Measurements from ENCODE around the gene NDE1. TPM values are rescaled to one million over a fixed set of nuclear protein-coding genes. Genes with fewer than 3 reads are reported as not detected.
"Not testable (repeated sequence)": the region's sequence is repeated elsewhere in the genome, so short reads cannot be mapped to it uniquely, and the experiment has no call there.

Gene NDE1
- polyA plus RNA-seq, 6 donors from 2014 or later = 12.8 to 65.6 (median 38.0) TPM

DNA sequence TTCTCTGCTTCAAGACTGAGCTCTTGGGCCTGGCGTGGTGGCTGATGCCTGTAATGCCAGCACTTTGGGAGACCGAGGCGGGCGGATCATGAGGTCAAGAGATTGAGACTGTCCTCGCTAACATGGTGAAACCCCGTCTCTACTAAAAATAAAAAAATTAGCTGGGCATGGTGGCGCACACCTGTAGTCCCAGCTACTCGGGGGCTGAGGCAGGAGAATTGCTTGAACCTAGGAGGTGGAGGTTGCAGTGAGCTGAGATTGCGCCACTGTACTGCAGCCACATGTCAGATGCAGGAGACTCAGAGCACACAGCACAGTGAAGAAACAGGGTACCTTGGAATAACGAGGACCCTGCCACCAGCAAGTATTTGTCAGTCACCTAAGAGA lies 22.1 kb downstream of the NDE1 start:
- peak overlapping the region in 4 of 8 donors; percentile 12 to 85 (median 28) for H3K4me3 Mint-ChIP-seq
- peaks cover 4 to 13% of the 10 kb centered on the region in 2 donors for H3K36me3 Mint-ChIP-seq
- H3K27me3 Mint-ChIP-seq; H3K9me3 Mint-ChIP-seq; ATAC-seq (ENCODE audit: low read depth in 2 of 2); DNase-seq: not testable (repeated sequence)
- H3K4me1 Mint-ChIP-seq = peaks cover 17 to 43% (median 29%) of the 10 kb centered on the region in 3 donors
- peak overlapping the region; percentile 91 to 99 (median 96) for H3K27ac Mint-ChIP-seq

DNA sequence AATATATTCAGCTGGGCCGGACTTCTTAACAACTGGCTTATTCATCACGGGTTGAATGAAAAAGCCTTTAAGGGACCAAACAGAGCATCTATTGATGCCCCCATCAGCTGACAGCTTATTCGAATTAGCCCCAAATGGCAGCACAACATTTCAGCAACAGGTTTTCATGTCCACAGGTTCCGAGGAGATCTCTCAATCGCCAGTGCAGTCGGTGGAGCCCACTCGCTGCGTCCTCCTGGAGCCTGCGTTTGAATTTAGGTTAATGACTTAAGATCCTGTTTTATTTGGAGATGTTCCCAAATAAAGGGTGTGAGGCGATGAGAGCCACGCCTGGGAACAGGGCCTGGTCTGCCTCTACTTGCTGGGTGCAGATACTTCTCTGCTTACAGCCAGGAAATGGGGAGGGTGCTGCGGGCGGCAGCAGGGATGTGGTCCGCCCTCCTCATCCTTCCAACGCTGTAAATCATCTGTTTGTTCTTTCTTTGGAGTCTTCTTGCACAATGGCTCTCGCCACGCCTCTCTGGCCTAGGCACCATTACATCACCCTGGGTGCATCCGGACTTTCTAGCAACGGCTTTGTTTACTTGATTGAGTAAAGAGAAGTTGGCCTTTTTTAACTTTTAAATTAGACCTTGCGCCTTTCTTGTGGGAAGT lies 22.6 kb downstream of the NDE1 start:
- H3K4me3 Mint-ChIP-seq = peak overlapping the region; percentile 42 to 90 (median 66)
- peak; percentile 93 to 94 for ATAC-seq (ENCODE audit: low read depth in 2 of 2)
- peaks cover 6 to 14% of the 10 kb centered on the region in 2 donors for H3K36me3 Mint-ChIP-seq
- no peaks in the 10 kb centered on the region for H3K27me3 Mint-ChIP-seq
- peak overlapping the region; percentile 91 to 99 (median 96) for H3K27ac Mint-ChIP-seq
- H3K9me3 Mint-ChIP-seq = no peaks in the 10 kb centered on the region
- peak; percentile 61 for DNase-seq
- H3K4me1 Mint-ChIP-seq = peaks cover 17 to 43% (median 29%) of the 10 kb centered on the region in 3 donors

DNA sequence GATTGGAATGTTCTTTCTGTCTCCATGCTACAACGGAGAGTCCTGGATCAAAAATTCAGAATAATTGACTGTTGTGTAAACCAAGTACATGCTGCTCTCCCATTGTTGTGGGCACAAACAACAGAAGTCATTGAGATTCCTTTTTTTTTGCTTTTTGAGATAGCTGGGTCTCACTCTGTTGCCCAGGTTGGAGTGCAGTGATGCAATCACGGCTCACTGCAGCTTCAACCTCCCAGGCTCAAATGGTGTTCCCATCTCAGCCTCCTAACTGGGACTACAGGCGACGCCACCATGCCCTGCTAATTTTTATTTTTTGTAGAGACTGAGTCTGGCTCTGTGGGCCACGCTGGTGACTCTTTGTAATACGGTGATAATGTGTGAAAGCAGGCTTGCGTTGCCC lies 24.5 kb downstream of the NDE1 start:
- ATAC-seq (ENCODE audit: low read depth in 2 of 2) = no peak
- H3K4me3 Mint-ChIP-seq = peak overlapping the region in 1 of 8 donors; percentile 53
- no peak for DNase-seq
- H3K27me3 Mint-ChIP-seq = no peaks in the 10 kb centered on the region
- H3K36me3 Mint-ChIP-seq = peaks cover 11 to 19% of the 10 kb centered on the region in 2 donors
- H3K9me3 Mint-ChIP-seq = no peaks in the 10 kb centered on the region
- H3K27ac Mint-ChIP-seq = peak overlapping the region; percentile 64 to 99 (median 94)
- peaks cover 17 to 47% (median 29%) of the 10 kb centered on the region in 3 donors for H3K4me1 Mint-ChIP-seq

DNA sequence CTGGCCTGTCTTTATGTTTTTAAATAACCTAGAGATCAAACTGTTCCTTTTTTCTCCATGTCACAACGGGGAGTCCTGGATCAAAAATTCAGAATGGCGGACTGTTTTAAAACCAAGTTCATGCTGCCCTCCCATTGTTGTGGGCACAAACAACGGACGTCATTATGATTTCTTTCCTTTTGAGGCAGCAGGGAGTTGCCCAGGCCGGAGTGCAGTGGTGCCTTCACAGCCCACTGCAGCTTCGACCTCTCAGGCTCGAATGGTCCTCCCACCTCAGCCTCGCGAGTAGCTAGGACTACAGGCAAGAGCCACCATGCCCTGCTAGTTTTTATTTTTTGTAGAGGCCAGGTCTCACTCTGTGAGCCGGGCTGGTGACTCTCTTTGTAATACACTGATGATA lies 26.5 kb downstream of the NDE1 start:
- Mint-ChIP-seq H3K27me3 (no peaks in the 10 kb centered on the region), H3K9me3 (no peaks in the 10 kb centered on the region), H3K36me3 (peaks cover 6% of the 10 kb centered on the region in 2 donors), H3K4me3 (peak overlapping the region in 1 of 8 donors; percentile 44), H3K4me1 (peaks cover 17 to 53% (median 28%) of the 10 kb centered on the region in 3 donors), H3K27ac (peak overlapping the region in 5 of 6 donors; percentile 70 to 99 (median 79))
- DNase-seq (no peak), ATAC-seq (ENCODE audit: low read depth in 2 of 2) (no peak)

DNA sequence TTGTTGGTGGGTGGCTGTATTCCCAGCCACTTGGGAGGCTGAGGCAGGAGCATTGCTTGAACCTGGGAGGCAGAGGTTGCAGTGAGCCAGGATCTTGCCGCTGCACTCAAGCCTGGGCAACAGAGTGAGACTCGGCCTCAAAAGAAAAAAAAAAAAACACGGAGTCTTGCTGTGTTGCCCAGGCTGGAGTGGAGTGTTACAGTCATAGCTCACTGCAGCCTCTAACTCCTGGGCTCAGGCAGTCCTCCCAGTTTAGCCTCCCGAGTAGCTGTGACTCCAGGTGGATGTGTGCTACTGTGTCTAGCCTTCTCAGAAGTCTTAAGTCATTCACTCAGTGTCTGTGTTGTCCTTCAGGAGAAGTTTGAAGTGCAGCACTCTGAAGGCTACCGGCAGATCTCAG lies 27.4 kb downstream of the NDE1 start:
- peaks cover 17 to 48% (median 19%) of the 10 kb centered on the region in 3 donors for H3K4me1 Mint-ChIP-seq
- no peak overlapping the region for H3K4me3 Mint-ChIP-seq
- H3K27ac Mint-ChIP-seq = peak overlapping the region in 2 of 6 donors; percentile 47 to 54
- H3K36me3 Mint-ChIP-seq = peaks cover 6% of the 10 kb centered on the region in 2 donors
- no peaks in the 10 kb centered on the region for H3K9me3 Mint-ChIP-seq
- no peak for DNase-seq
- no peak for ATAC-seq (ENCODE audit: low read depth in 2 of 2)
- no peaks in the 10 kb centered on the region for H3K27me3 Mint-ChIP-seq

DNA sequence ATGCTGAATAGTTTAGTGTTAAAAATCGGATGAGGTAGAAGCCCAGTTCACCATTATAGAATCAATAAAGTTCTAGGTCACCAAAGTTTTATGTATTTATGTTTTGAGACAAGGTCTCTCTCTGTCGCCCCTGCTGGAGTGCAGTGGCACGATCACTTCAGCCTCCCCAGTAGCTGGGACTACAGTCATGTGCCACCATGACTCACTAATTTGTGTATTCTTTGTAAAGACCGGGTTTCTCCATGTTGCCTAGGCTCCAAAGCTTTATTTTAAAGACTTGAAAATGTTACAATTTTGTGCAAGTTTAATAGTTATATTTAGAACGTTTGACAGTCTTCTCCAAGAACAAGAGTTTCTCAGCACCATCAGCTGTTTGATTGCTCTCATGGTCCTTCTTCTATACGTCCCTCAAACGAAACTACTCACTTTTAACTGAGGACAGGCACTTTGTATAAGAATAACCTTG lies 32.1 kb downstream of the NDE1 start:
- ATAC-seq (ENCODE audit: low read depth in 2 of 2) (peak; percentile 62 to 63), DNase-seq (no peak)
- Mint-ChIP-seq H3K27ac (peak overlapping the region in 4 of 6 donors; percentile 31 to 73 (median 60)), H3K27me3 (no peaks in the 10 kb centered on the region), H3K9me3 (no peaks in the 10 kb centered on the region), H3K36me3 (peaks cover 6% of the 10 kb centered on the region in 2 donors), H3K4me3 (no peak overlapping the region), H3K4me1 (peaks cover 0 to 15% (median 3%) of the 10 kb centered on the region in 3 donors)

DNA sequence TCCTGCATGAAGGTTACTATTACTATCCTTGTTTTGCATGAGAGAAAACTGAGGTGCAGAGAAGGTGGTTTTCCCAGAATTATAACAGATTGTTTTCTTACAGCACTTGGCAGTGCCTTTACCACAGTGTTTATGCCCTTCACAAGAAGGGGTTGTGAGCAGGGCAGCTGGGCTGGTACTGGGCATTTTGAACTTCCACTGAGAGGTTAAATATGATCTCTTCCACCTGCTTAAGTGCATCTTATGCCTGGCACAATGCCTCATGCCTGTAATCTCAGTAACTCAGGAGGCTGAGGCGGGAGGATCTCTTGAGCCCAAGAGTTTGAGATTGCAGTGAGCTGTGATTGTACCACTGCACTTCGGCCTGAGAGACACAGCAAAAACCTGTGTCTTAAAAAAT lies 36.2 kb downstream of the NDE1 start:
- Mint-ChIP-seq H3K27ac (peak overlapping the region in 1 of 6 donors; percentile 47), H3K9me3 (no peaks in the 10 kb centered on the region), H3K4me3 (no peak overlapping the region), H3K36me3 (peaks cover 0 to 7% of the 10 kb centered on the region in 2 donors), H3K27me3 (no peaks in the 10 kb centered on the region), H3K4me1 (peaks cover 0 to 4% (median 3%) of the 10 kb centered on the region in 3 donors)
- ATAC-seq (ENCODE audit: low read depth in 2 of 2) (no peak), DNase-seq (no peak)

DNA sequence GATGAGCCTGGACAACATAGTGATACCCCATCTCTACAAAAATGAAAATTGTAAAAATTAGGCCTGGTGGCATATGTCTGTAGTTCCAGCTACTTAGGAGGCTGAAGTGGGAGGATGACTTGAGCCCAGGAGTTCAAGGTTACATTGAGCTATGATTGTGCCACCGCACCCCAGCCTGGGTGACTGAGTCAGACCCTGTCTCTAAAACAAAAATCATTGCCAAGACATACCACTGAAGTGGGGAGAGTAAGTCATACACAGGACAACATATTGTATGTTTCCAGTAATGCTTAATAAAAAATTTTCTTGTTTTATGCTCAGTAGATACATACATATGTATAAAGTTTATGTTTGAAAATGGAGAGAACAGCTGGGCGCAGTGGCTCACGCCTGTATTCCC lies 39.2 kb downstream of the NDE1 start:
- Mint-ChIP-seq H3K9me3 (no peaks in the 10 kb centered on the region), H3K27me3 (no peaks in the 10 kb centered on the region), H3K36me3 (peaks cover 0 to 7% of the 10 kb centered on the region in 2 donors), H3K27ac (peak overlapping the region in 2 of 6 donors; percentile 39 to 70), H3K4me1 (peaks cover 0 to 3% (median 0%) of the 10 kb centered on the region in 3 donors), H3K4me3 (no peak overlapping the region)
- no peak for ATAC-seq (ENCODE audit: low read depth in 2 of 2)
- no peak for DNase-seq

DNA sequence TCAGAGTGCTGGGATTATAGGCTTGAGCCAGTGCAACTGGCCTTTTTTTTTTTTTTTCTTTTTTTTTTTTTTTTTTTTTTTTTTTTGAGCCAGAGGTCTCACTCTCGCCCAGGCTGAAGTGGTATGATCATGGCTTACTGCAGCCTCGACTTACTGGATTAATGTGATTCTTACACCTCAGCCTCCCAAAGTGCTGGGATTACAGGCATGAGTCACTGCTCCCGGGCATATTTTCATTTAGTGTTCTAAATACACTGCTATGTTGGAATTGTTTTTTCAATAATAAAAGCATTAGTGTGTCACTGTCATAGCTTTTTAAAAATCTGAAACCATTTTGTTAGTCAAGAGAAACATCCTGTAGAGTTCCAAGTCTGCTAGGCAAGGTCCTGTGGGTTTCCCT lies 40.3 kb downstream of the NDE1 start:
- ATAC-seq (ENCODE audit: low read depth in 2 of 2) = no peak
- Mint-ChIP-seq H3K27me3 (no peaks in the 10 kb centered on the region), H3K9me3 (no peaks in the 10 kb centered on the region), H3K27ac (no peak overlapping the region), H3K36me3 (peaks cover 0 to 7% of the 10 kb centered on the region in 2 donors), H3K4me3 (no peak overlapping the region), H3K4me1 (peaks cover 0 to 3% (median 0%) of the 10 kb centered on the region in 3 donors)
- DNase-seq = no peak

DNA sequence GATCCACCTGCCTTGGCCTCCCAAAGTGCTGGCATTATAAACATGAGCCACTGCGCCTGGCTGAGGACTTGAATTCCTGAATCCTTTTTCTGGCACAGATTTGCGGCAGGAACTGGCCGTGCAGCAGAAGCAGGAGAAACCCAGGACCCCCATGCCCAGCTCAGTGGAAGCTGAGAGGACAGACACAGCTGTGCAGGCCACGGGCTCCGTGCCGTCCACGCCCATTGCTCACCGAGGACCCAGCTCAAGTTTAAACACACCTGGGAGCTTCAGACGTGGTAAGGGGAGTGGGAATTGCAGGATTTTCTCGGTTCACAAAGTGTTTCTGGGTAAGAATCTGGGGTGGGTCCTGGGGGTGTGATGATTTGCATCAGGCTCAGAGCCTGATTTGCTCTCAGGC lies 41.0 kb downstream of the NDE1 start:
- no peak for DNase-seq
- Mint-ChIP-seq H3K36me3 (peaks cover 0 to 7% of the 10 kb centered on the region in 2 donors), H3K4me3 (no peak overlapping the region), H3K27ac (peak overlapping the region in 1 of 6 donors; percentile 15), H3K27me3 (no peaks in the 10 kb centered on the region), H3K4me1 (no peaks in the 10 kb centered on the region), H3K9me3 (no peaks in the 10 kb centered on the region)
- ATAC-seq (ENCODE audit: low read depth in 2 of 2) = no peak

DNA sequence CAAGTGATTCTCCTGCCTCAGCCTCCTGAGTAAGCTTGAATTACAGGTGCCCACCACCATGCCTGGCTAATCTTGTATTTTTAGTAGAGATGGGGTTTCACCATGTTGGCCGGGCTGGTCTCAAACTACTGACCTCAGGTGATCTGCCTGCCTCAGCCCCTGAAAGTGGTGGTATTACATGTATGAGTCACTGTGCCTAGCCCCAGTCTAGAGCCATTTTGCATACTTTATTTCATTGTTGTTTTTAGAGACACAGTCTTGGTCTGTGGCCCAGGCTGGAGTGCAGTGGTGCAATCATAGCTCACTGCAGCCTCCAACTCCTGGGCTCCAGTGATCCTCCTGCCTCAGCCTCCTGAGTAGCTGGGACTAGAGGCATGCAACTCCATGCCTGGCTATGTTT lies 42.5 kb downstream of the NDE1 start:
- not testable (repeated sequence) for H3K4me3 Mint-ChIP-seq; H3K27ac Mint-ChIP-seq; H3K36me3 Mint-ChIP-seq; DNase-seq; H3K9me3 Mint-ChIP-seq; ATAC-seq (ENCODE audit: low read depth in 2 of 2); H3K27me3 Mint-ChIP-seq; H3K4me1 Mint-ChIP-seq

DNA sequence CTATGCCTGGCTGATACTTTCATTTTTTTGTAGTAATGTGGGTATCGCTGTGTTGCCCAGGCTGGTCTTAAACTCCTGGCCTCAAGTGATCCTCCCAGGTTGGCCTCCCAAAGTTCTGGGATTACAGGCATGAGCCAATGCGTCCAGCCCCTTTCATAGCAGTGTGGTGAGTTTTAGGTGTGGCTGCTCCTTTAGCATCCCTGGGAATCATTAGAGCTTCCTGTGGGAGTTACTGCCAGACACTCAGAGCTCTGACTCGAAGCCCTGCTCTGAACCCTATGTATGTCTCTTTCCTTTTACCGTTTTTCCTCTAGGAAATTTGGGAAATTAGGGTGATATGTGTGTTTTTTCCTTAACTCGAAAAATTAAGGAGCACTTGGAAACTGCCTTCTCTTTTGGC lies 44.5 kb downstream of the NDE1 start:
- H3K27me3 Mint-ChIP-seq = no peaks in the 10 kb centered on the region
- peak overlapping the region in 1 of 6 donors; percentile 42 for H3K27ac Mint-ChIP-seq
- H3K36me3 Mint-ChIP-seq = peaks cover 0 to under 1% of the 10 kb centered on the region in 2 donors
- H3K4me1 Mint-ChIP-seq = no peaks in the 10 kb centered on the region
- H3K4me3 Mint-ChIP-seq = no peak overlapping the region
- ATAC-seq (ENCODE audit: low read depth in 2 of 2) (no peak), DNase-seq (no peak)
- H3K9me3 Mint-ChIP-seq = no peaks in the 10 kb centered on the region

DNA sequence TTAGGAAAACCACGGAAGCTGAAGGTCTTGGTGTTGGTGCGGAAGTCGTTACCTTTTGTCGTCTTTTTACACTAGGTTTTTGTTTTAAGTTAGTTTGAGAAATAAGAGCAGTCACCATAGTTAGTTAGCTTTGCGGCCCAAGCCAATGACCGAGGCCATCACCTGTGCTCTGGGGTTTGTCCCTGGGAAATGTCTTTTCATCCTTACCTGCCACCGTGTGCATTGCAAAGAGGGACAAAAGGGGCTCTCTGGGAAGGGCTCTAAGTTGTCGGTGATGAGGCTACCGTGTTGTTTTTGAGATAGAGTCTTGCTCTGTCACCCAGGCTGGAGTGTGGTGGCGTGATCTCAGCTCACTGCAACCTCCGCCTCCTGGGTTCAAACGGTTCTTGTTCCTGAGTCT lies 49.8 kb downstream of the NDE1 start:
- H3K4me3 Mint-ChIP-seq = no peak overlapping the region
- no peak for ATAC-seq (ENCODE audit: low read depth in 2 of 2)

DNA sequence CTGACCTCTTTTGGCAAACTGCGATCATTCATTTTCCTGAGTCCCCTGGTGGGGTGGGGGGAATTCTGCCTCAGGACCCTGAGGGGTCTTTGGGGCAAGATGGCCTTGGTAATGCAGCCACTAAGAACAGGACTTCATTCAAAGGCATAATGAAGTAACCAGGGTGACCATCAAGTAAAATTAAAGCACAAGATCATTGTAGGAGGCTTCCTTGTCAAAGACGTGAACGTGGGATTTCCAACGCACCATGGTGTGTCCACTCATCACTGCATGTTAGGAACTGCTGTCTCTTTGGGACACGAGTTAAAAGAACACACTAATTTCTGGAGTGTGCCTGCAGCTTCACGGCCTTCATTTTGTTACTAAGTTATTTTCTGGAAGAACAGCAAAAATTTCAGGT lies 51.3 kb downstream of the NDE1 start:
- no peak for DNase-seq
- Mint-ChIP-seq H3K4me3 (no peak overlapping the region), H3K9me3 (no peaks in the 10 kb centered on the region), H3K36me3 (peaks cover 0 to 4% of the 10 kb centered on the region in 2 donors), H3K27me3 (no peaks in the 10 kb centered on the region), H3K4me1 (peaks cover 4 to 5% (median 4%) of the 10 kb centered on the region in 3 donors), H3K27ac (no peak overlapping the region)
- ATAC-seq (ENCODE audit: low read depth in 2 of 2) = no peak

More for the DNA sequence above, 49.8 kb downstream of the NDE1 start:
- Mint-ChIP-seq H3K27me3 (no peaks in the 10 kb centered on the region), H3K9me3 (no peaks in the 10 kb centered on the region), H3K27ac (peak overlapping the region in 2 of 6 donors; percentile 33 to 44), H3K4me1 (peaks cover 4 to 5% (median 4%) of the 10 kb centered on the region in 3 donors), H3K36me3 (peaks cover 0 to 4% of the 10 kb centered on the region in 2 donors)
- DNase-seq = no peak
